ENCODE results near the gene JAM3. TPM values are rescaled to one million over a fixed set of nuclear protein-coding genes. Genes with fewer than 3 reads are reported as not detected.
"Not testable (repeated sequence)": the region's sequence is repeated elsewhere in the genome, so short reads cannot be mapped to it uniquely, and the experiment has no call there.

Gene JAM3
- total RNA-seq, 1 donor from 2014 or later = 116 TPM

- DNase-seq (ENCODE audit: low read depth, low spot score) = no peak
Observed at GRCh38 chr11:134101282-134101681, 32.4 kb downstream of the JAM3 start.

- DNase-seq (ENCODE audit: low read depth, low spot score) = no peak
Observed at GRCh38 chr11:134110252-134110815, 41.5 kb downstream of the JAM3 start.

- not testable (repeated sequence) for DNase-seq (ENCODE audit: low read depth, low spot score)
Observed at GRCh38 chr11:134113787-134114186, 44.9 kb downstream of the JAM3 start.

- DNase-seq (ENCODE audit: low read depth, low spot score) = no peak
Observed at GRCh38 chr11:134116210-134116609, 47.3 kb downstream of the JAM3 start.

GRCh38 chr11:134118006-134118405, 49.1 kb downstream of the JAM3 start:
- no peak for DNase-seq (ENCODE audit: low read depth, low spot score)

- DNase-seq (ENCODE audit: low read depth, low spot score) = no peak
Observed at GRCh38 chr11:134119094-134119493, 50.2 kb downstream of the JAM3 start.

GRCh38 chr11:134120143-134120850, 51.4 kb downstream of the JAM3 start:
- DNase-seq (ENCODE audit: low read depth, low spot score) = no peak

GRCh38 chr11:134120921-134121526, 52.2 kb downstream of the JAM3 start:
- peak; percentile 66 for DNase-seq (ENCODE audit: low read depth, low spot score)

GRCh38 chr11:134124660-134125451, 56.0 kb downstream of the JAM3 start:
- DNase-seq (ENCODE audit: low read depth, low spot score) = peak; percentile 33

- DNase-seq (ENCODE audit: low read depth, low spot score) = no peak
Observed at GRCh38 chr11:134125507-134125906, 56.6 kb downstream of the JAM3 start.

GRCh38 chr11:134126217-134126822, 57.4 kb downstream of the JAM3 start:
- DNase-seq (ENCODE audit: low read depth, low spot score) = peak; percentile 36

- DNase-seq (ENCODE audit: low read depth, low spot score) = no peak
Observed at GRCh38 chr11:134131628-134132244, 62.9 kb downstream of the JAM3 start.

GRCh38 chr11:134132808-134133207, 63.9 kb downstream of the JAM3 start:
- DNase-seq (ENCODE audit: low read depth, low spot score) = no peak

- no peak for DNase-seq (ENCODE audit: low read depth, low spot score)
Observed at GRCh38 chr11:134134167-134134566, 65.3 kb downstream of the JAM3 start.

- no peak for DNase-seq (ENCODE audit: low read depth, low spot score)
Observed at GRCh38 chr11:134138376-134138775, 69.5 kb downstream of the JAM3 start.

GRCh38 chr11:134139303-134139872, 70.5 kb downstream of the JAM3 start:
- no peak for DNase-seq (ENCODE audit: low read depth, low spot score)

- DNase-seq (ENCODE audit: low read depth, low spot score) = peak; percentile 52
Observed at GRCh38 chr11:134139873-134140331, 71.0 kb downstream of the JAM3 start.

GRCh38 chr11:134140961-134141490, 72.2 kb downstream of the JAM3 start:
- DNase-seq (ENCODE audit: low read depth, low spot score) = no peak

- no peak for DNase-seq (ENCODE audit: low read depth, low spot score)
Observed at GRCh38 chr11:134142536-134142935, 73.7 kb downstream of the JAM3 start.

GRCh38 chr11:134143801-134144200, 74.9 kb downstream of the JAM3 start:
- DNase-seq (ENCODE audit: low read depth, low spot score) = no peak
